Fibroblast of skin of back (primary cell): ENCODE data around the gene ZNF624.

Experiments used
- DNase-seq: peaks from one replicate; pipeline ENCODE4 v3.0.0-alpha.2; 2013

ZNF624 gene

GRCh38 chr17:16593356-16594102 lies 60.1 kb downstream of the ZNF624 start:
- DNase-seq, result no peak

DNA sequence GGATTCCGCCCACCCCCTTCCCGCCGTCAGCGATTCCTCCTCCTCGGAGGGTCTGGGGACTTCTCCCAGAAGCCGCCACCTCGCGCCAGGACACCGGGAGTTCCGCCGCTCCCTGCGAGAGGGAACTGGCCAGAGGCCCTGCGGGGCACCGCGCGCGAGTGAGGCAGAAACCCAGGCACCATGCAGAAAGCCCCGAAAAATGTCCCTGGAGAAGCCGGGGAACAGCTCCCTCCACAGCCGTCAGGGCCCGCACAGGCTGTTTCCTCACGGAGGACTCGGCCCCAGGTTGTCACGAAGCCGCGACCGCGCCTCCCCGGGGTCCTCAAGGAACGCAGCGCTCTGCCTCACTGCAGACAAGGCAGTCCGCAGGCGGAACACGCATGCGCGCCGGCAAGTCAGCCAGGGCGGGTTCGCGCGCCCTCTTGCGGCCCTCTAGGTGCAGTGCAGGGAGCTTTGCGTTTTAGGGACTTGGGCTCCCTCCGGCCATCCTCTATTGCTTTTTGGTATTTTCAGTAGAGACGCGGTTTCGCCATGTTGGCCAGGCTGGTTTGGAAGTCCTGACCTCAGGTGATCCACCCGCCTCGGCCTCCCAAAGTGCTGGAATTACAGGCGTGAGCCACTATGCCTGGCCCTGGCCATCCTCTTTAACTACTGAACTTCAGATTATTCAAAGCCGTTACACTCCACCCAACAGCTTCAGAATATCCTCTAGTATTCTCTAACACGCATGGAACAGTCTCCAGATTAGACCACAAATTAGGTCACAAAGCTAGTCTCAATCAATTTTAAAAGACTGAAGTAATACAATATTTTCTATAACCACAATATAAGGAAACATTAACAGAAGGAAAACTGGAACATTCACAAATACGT lies 64.3 kb downstream of the ZNF624 start:
- peak; percentile 83 for DNase-seq

DNA sequence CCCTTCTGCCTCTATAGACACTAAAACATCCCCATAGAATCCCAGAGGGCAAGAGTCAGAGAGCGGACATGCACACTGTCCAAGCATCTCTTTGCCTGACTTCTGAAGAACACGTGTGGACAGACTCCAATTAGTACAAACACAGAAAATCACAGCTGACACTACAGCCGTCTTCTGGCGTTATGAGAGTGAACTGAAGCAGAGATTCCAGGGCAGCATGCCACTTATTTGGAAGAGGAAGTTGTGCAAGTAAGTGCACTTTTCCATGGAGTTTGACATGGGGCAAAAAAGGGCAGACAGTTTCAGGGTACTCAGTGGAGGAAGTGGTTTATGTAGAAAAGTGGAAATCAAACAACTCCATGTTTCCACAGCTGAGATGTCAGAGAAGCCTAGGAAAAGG lies 67.9 kb downstream of the ZNF624 start:
- DNase-seq, result no peak

GRCh38 chr17:16584273-16584995 lies 69.2 kb downstream of the ZNF624 start:
- DNase-seq, result peak; percentile 79

GRCh38 chr17:16583781-16584180 lies 69.9 kb downstream of the ZNF624 start:
- no peak for DNase-seq

DNA sequence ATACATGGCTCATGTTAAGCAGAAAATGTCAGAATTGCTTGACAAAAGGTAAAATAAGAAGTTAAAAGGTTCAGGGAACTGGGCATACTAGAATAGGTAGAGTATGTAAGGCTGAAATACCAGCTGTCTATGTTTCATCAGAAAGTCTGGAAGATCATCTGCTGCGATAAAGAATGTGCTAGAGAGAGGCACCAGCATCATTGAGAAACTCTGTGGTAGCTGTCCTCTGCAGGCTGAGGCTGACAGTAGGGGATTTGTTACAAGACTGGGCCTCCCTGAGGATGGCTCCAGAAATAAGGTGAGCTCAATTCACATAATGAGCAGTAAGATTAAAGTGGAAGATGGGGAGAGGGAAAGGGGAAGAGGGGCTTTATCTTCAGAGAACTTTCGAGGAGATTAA lies 80.2 kb downstream of the ZNF624 start:
- DNase-seq, result no peak
